GM21423 (cell line): ENCODE data around the gene EXOSC6.
"Not testable (repeated sequence)": the region's sequence is repeated elsewhere in the genome, so short reads cannot be mapped to it uniquely, and the experiment has no call there.

ENCODE experiments used
- ATAC-seq: cut with Tn5 transposase; IDR thresholded peaks from one replicate; pipeline ENCODE4 v1.9.1; 2021; ENCODE audit warnings: mild to moderate bottlenecking, moderate library complexity; ENCODE audit not compliant: unreplicated experiment

The EXOSC6 gene

GRCh38 chr16:70251629-70252354, at the start of gene EXOSC6:
TSS of gene EXOSC6 (minus strand) at chr16:70251940. CDS start at chr16:70251900, 40 bp downstream.
- peak; percentile 90 for ATAC-seq

- ATAC-seq, result no peak
Measured at GRCh38 chr16:70301121-70301520, 49.4 kb upstream of the EXOSC6 start.

DNA sequence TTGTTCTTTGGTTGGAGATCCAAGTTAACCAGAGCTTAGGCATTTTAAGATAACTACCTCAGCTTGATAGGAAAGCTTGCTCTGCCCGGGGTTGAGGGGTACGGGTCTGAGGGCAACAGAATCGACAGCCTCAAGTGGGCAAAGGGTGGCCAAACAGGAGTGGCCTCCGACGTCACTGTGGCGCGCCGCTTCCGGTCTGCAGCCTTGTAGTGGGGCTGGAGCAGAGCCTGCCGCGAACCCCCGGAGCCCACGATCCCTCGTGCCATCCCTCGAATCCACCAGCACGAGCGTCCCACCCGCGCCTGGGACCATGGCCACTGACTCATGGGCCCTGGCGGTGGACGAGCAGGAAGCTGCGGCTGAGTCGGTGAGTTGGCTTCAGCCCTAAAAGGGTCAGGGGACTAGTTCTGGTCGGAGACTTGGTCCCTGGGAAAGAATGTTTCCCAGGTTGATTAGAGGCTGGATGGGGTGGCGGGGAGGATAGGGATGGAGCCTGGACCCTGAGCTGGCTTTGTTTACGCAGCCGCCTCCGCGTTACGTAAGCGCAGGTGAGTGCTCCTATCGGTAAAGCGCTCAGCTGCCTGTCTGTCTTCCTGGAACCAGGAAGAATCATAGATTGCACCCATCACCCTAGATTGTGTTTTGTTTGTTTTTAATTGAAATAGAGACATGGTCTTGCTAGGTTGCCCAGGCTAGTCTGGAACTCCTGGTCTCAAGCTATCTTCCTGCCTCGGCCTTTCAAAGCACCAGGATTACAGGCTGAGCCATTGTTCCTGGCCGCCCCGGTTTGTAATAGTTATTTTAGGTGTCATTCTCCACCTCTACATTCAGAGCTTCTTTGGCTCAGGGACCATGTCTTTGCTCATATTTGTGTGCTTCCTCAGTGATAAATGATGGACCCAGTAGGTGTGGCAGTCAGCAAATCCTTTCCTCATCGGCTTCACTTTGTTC, 47.5 kb upstream of the EXOSC6 start, which contains the start of gene DDX19B:
Gene DDX19B, plus strand, starts transcription at position 199 of the 951 bp plus-strand sequence. Its CDS starts 112 bp downstream, at position 311.
- peak; percentile 82 for ATAC-seq

DNA sequence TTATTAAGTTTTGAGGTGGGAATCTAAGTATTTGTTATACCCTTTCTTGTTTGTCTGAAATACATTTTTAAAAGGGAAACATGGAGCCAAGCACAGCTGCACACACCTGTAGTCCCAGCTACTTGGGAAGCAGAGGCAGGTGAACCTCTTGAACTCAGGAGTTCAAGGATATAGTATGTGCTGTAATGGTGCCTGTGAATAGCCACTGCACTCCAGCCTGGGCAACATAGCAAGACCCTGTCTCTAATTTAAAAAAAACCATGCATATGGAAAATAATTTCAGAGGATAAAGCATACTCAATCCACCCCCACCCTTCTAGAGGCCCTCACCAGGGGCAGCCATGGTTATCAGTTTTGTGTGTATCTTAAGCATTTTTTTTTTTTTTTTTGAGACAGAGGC, 43.9 kb upstream of the EXOSC6 start:
- no peak for ATAC-seq

- no peak for ATAC-seq
Measured at GRCh38 chr16:70294385-70295025, 42.8 kb upstream of the EXOSC6 start.

DNA sequence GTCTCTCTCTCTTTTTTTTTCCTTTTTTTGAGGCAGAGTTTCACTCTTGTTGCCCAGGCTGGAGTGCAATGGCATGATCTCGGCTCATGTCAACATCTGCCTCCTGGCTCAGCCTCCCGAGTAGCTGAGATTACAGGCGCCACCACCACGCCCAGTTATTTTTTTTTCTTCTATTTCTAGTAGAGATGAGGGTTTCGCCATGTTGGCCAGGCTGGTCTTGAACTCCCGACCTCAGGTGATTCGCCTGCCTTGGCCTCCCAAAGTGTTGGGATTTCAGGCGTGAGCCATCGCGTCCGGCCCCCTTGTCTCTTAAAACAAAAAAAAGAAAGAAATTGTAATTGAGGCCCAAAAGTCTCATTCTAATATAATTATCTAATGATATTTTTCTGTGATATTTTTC, 40.4 kb upstream of the EXOSC6 start:
- not testable (repeated sequence) for ATAC-seq

- ATAC-seq, result no peak
Measured at GRCh38 chr16:70290949-70291519, 39.3 kb upstream of the EXOSC6 start.

DNA sequence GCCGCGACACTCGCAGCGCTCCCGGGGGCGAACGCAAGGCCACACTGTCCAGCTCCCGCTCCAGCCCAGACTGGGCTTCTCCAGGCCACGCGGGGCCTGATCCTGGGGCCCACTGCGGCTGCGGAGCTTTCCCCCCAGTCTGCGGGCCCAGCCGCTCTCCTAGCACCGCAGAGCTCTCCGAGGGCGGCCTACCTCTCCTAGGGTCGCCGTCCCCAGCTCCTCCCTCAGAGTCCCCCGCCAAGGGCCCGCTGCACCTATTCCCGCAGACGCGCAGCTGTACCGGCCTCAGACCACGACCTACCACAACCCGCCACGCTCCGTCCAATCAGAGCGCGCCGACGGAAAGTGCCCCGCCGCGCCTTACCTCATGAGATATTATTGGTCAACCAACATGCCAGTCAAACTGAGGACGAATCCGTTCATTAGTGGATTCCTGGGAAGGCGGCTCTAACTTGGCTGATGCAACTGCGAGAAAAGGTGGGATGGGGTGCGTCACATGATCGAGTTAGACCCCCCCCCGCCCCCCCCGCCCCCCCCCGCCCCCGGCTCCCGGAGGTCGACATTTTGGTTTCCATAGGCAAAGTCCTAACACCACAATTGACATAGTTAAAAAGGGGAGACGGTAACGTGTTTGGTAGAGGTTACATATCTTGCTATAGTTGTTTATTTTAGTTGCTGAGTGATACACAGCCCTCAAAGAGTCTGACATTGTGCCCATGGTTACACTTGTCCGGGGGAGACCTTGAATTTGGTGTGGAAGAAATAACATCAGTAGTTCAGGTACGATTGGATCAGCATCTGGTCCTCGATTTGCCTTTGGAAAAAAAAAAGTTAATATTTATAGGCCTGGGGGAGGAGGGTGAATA, 37.7 kb upstream of the EXOSC6 start, which contains the start of gene AARS1:
Gene AARS1, minus strand, starts transcription at position 278 of the 866 bp plus-strand sequence. CDS start 6,743 bp downstream, outside the sequence.
- peak; percentile 99 for ATAC-seq

- ATAC-seq, result not testable (repeated sequence)
Measured at GRCh38 chr16:70287304-70287971, 35.7 kb upstream of the EXOSC6 start.

GRCh38 chr16:70276392-70276791, 24.7 kb upstream of the EXOSC6 start:
- ATAC-seq, result no peak

DNA sequence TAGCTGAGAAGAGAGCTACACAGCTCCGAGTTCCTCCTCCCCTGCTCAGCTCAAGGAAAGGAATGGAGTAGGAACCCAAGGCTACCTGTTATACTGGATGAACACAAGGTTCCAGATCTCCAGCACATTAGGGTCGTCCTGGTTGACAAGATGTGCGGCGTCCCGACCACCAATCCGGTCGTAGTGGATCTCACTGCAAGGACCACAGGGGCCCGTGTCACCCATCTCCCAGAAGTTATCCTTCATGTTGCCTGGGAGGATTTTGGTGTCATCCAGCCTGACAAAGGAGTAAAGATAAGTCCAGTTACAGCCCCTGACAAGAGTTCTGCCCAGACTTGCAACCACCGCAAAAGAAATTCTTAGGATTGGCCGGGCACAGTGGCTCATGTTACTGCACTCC, 20.0 kb upstream of the EXOSC6 start:
- ATAC-seq, result no peak

- ATAC-seq, result no peak
Measured at GRCh38 chr16:70270176-70270575, 18.4 kb upstream of the EXOSC6 start.

DNA sequence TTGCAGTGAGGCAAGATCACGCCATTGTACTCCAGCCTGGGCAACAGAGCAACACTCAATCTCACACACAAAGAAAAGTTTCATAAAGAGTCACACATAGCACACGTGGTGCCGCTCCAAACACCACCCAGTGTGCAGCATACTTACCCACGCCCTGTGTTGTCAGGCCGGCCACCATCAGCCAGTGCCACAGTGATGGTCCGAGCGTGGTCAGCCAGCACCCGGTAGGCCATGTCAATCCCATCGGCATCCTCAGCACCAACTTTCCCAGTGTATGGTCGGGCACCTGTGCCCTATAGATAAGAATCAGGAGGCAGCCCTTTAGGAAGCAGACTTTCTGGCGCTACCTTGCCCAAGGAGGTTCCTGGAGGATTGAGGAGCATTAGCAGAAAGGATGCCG, 17.7 kb upstream of the EXOSC6 start:
- no peak for ATAC-seq

DNA sequence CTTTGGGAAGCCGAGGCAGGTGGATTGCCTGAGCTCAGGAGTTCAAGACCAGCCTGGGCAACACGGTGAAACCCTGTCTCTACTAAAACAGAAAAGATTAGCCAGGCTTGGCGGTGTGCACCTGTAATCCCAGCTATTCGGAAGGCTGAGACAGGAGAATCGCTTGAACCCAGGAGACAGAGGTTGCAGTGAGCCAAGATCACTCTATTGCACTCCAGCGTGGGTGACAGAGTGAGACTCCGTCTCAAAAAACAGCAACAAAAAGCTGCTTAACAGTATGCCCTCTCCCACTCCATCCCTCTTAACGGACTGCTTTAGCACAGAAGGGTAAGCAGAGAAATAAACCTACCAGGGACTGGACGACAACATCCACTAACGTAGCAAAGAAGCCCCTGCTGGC, 16.2 kb upstream of the EXOSC6 start:
- not testable (repeated sequence) for ATAC-seq

- no peak for ATAC-seq
Measured at GRCh38 chr16:70267516-70267915, 15.8 kb upstream of the EXOSC6 start.

DNA sequence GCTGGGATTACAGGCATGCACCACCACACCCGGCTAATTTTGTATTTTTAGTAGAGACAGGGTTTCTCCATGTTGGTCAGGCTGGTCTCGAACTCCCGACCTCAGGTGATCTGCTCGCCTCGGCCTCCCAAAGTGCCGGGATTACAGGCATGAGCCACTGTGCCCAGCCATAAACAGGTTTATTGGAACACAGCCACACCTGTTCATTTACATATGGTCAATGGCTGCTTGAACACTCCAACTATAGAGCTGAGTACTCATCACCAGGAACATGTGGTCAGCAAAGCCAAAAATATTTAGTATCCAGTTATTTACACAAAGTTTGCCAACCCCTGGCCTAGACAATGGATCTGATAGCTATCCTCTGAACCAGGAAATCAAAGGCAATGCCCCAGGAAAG, 8.2 kb upstream of the EXOSC6 start:
- ATAC-seq, result not testable (repeated sequence)

GRCh38 chr16:70258946-70259345, 7.2 kb upstream of the EXOSC6 start:
- no peak for ATAC-seq

GRCh38 chr16:70258065-70258464, 6.3 kb upstream of the EXOSC6 start:
- no peak for ATAC-seq

- ATAC-seq, result no peak
Measured at GRCh38 chr16:70257391-70257790, 5.7 kb upstream of the EXOSC6 start.
